G401 (cell line): ENCODE results near the gene OSM. TPM values are rescaled to one million over a fixed set of nuclear protein-coding genes. Genes with fewer than 3 reads are reported as not detected.
A peak's percentile ranks its signal among the peaks of the same experiment; 100 is the strongest.

Experiments used
- DNase-seq: peaks from one replicate; pipeline ENCODE4 v3.0.0-alpha.2; 2015; ENCODE audit warnings: low spot score
- in situ Hi-C: cut with HindIII; loops from 2 replicates; pipeline ENCODE4 v1.10.0; 2016; ENCODE audit warnings: low sequenced_read_pairs, mixed read lengths
- total RNA-seq: library from RNA; depleted of rRNA; stranded (reverse); fragments of >200 nt; shearing (Covaris generic); gene quantifications from 2 replicates; pipeline ENCODE4 v1.2.3, GENCODE V29; 2014

The OSM gene
- total RNA-seq, 1 experiment from 2014 or later: not detected

GRCh38 chr22:30287648-30288418 is 21.2 kb upstream of the OSM start:
- in situ Hi-C loops: loop anchor here (5.0 kb wide), 1 partner anchor 104 kb away; no protein-coding TSS in a partner anchor
- peak; percentile 80 for DNase-seq

- DNase-seq: peak; percentile 51
- in situ Hi-C loops: loop anchor here (5.0 kb wide), 1 partner anchor 105 kb away; no protein-coding TSS in a partner anchor
Observed at GRCh38 chr22:30286813-30287647, 20.4 kb upstream of the OSM start.

DNA sequence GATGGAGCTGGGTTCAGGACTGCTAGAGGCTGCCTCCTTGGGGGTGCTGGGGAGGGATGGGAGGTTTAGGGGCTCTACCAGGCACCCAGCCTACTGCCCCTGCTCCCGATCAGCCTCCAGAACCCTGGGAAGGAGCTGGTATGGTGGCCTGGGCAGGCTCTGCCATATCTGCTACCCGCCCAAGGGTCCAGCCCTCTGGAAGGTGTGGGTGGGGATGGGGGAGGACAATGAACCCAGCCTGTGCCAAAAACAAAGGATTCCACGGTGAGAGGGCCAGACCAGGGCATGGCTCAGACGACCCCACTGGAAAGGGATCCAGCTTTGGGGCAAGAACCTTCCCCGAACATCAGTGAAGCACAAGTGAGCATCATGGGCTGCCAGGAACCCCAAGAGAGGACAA is 19.7 kb upstream of the OSM start:
- in situ Hi-C loops: loop anchor here (5.0 kb wide), 1 partner anchor 106 kb away; no protein-coding TSS in a partner anchor
- DNase-seq: no peak

- no peak for DNase-seq
- in situ Hi-C loops: loop anchor here (5.0 kb wide), 1 partner anchor 106 kb away; no protein-coding TSS in a partner anchor
Observed at GRCh38 chr22:30285846-30286200, 19.2 kb upstream of the OSM start.

DNA sequence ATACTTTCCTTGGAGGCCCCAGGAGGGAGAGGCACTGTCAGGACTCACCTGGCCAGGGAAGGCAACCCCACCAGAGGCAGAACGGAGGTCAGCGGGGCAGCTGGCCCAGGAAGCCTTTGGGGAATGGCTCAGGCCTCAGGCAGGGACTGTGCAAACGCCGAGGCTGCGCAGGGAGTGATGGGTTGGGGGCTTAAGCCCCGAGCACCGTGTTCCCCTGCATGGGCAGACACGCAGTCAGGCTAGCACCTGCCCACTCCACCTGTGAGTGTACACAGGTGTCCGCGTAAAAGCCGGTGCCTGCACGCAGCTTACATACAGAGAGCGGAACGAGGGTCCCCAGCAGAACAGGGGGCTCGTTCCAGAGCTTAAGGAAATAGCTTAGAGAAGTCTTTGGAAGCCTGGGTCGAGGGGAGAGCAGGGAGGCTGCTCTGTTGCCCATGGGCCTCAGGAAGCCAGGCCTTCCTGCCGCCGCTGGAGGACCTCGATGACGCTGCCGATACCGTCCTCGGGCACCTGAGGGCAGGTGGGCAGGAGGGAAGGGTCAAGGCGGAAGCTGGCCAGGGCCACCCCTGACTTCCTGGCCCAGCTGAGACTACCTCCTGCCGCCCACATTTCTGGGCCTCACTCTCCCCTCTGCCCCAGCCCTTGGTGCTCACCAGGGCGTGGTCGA is 18.7 kb upstream of the OSM start:
- in situ Hi-C loops: loop anchor here (5.0 kb wide), 1 partner anchor 107 kb away; no protein-coding TSS in a partner anchor
- DNase-seq: no peak

- no peak for DNase-seq
- in situ Hi-C loops: loop anchor here (5.0 kb wide), 1 partner anchor 108 kb away; no protein-coding TSS in a partner anchor
Observed at GRCh38 chr22:30284666-30285065, 18.0 kb upstream of the OSM start.

DNA sequence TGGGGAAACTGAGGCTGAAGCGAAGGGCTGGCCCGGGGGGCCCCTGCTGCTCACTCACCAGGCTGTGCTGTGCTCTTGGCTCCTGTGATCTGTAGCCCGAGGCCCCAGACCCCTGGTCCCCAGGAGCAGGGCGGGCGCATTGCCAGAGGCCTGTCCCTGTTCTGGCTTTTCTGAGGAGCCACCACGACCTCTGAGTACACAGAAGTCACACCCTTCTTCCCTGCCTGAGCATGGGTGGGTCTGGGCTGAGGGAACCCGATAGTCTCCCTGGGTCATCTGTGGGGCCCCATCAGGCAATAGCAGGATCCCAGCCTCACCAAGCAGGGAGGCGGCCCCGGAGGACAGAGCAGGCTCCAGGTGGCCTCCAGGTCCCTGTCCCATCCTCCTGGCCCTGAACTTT is 17.5 kb upstream of the OSM start:
- in situ Hi-C loops: no loop called here
- DNase-seq: no peak

GRCh38 chr22:30283342-30283741 is 16.7 kb upstream of the OSM start:
- DNase-seq: no peak
- in situ Hi-C loops: no loop called here

GRCh38 chr22:30282616-30283046 is 16.0 kb upstream of the OSM start:
- in situ Hi-C loops: no loop called here
- no peak for DNase-seq

- in situ Hi-C loops: no loop called here
- no peak for DNase-seq
Observed at GRCh38 chr22:30280505-30280904, 13.9 kb upstream of the OSM start.

DNA sequence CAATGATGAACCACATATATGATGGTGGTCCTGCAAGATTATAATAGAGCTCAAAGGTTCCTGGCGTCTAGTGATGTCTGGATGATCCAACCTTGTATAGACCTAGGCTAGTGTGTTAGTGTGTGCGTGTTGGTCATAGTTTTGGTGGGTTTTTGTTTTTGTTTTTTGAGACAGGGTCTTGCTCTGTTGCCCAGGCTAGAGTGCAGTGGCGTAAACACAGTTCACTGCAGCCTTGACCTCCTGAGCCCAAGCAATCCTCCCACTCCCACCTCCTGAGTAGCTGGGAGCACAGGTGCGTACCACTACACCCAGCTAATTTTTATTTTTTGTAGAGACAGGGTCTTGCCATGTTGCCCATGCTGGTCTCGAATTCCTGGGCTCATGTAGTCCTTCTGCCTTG is 13.3 kb upstream of the OSM start:
- in situ Hi-C loops: no loop called here
- DNase-seq: no peak

DNA sequence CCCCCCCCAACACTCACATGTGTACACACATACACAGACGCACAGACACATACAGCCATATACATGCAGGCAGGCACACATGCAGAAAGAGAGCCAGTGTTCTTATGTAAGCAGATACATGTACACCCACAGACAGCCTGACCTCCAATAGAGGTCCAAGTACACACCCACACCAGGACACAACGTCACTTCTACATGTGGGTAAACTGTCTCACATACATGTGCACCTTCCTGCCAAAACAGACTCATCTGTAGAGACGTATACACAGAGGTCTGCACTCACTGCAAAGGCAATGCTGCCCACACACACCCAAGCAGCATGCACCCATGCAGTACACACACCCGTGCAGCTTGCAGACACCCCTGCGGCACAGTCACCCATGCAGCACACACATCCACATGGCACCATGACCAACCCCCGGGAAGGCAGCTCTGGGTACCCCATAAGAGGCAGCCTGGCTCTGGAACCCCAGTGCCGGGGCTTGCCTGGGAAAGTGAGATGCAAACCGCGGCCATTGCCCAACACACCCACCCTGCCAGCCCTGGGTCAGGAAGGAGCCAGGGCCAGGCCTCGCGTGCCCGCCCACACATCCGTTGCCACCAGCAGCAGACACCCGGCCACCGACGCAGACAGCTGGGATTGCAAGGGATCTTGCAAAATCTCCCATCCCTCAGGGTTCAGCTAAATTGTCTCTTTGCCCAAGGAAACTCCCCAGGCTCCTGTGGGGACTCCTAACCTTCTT is 12.6 kb upstream of the OSM start:
- no peak for DNase-seq
- in situ Hi-C loops: no loop called here

- no peak for DNase-seq
- in situ Hi-C loops: no loop called here
Observed at GRCh38 chr22:30277547-30278344, 11.1 kb upstream of the OSM start.

DNA sequence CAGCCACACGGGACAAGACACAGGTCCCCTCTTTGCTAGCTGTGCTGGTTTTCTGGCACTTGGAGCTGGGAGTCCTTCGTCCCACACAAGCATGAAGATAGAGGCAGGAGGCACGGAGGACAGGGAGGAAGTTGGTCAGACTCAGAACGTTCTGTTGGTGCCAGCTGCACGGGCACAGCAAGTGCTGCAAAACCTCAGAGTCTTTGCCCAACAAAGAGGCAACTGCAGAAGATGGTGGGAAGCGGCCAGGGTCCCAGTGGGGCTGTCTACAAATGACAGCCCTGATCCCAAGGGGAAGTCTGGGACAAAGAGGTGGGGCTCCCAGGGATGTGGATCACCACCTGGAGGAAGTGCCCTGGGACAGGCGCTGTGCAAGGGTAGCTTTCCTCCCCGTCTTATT is 9.4 kb upstream of the OSM start:
- no peak for DNase-seq
- in situ Hi-C loops: no loop called here

DNA sequence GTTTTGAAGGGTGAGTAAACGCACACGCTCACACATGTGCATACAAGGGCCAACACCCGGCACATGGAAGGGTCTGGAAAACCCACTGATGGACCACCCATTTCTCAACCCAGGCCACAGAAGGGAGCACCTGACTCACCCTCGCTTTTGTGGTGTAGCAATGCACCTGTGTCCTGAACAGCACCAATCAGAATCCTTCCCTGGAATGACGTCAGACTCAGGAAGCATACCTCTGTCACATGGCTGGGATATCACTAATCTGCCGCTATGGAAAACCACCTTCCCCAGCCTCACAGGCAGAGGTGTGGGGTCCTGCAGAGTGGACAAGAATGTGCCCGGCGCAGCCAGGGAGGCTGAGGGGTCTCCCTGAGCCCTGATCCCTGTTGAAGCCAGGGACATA is 9.0 kb upstream of the OSM start:
- in situ Hi-C loops: no loop called here

DNA sequence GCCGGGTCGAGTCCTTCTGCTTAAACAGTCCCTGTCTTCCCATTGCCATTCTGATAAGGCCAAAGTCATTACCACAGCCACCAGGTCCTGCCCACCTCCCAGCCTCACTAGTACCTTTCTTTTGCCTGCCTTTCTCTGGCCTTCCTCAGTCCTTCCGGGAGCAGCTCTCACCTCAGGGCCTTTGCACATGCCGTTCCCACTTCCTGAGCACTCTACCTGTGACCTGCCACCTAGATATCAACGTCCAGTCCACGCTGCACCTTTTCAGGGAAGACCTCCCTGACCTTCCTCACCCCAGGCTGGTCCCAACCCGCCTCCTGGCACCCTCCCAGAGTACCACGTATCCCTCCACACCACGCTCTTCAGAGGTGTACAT is 7.8 kb upstream of the OSM start:
- no peak for DNase-seq
- in situ Hi-C loops: no loop called here

More for the DNA sequence above, 9.0 kb upstream of the OSM start:
- peak; percentile 61 for DNase-seq

DNA sequence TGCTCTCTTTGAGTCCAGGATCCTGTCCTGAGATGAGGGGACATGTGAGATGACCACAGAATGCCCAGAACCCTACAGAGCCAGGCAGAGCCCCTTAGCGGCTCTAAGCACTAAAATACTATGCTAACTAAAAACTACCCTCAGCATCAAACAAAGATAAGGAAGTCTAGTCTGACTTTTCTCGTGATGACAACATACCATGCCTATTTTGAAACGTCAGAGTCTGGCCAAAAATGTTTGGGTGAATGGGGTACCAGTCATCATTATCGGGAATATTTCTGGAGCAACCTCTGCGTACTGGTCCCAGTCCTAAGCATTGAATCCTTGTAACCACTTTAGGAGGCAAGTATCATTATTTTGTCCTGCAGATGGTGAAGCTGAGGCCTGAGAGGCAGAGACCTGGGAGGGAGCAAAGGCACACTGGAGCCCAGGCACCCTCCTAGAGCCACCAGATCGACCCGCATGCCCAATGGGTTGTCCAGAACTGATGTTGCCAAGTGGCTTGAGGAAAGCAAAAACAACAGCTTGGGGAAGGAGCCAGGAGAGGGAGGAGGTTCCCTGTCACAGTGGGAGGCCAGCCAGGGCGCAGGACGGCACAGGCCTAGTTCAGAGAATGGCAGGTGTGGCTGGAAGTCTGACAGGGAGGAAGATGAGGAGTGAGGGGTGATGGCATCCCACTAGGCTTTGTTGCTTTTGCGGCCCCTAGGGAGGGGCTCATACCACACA is 7.2 kb upstream of the OSM start:
- DNase-seq: no peak
- in situ Hi-C loops: no loop called here
